Activated naive CD4-positive, alpha-beta T cell treated with anti-CD3 and anti-CD28 coated beads, Interleukin-2, amount 50 U/mL, for 72 hours (primary cell): ENCODE results near the gene BMP8A. TPM values are rescaled to one million over a fixed set of nuclear protein-coding genes. Genes with fewer than 3 reads are reported as not detected.

ENCODE experiments used
- ATAC-seq, 2 donors: fragments of 150-1000 bp; cut with Tn5 transposase; 2 replicates each; pipeline ENCODE4 v1.10.0; 2021; ENCODE audit warnings: mild to moderate bottlenecking in 2 of 2, moderate library complexity in 2 of 2
- DNase-seq, 2 donors: peaks; one replicate each; pipeline ENCODE4 v3.0.0; 2021 to 2022; ENCODE audit warnings: low spot score in 2 of 2
- H3K27ac Mint-ChIP-seq, 2 donors: one replicate each; pipeline ENCODE4 v1.8.0; 2022; ENCODE audit warnings: mild to moderate bottlenecking in 2 of 2, mixed read lengths in 2 of 2
- H3K36me3 Mint-ChIP-seq, 2 donors: one replicate each; pipeline ENCODE4 v1.8.0; 2022; ENCODE audit warnings: mixed read lengths in 2 of 2
- H3K9me3 Mint-ChIP-seq, 2 donors: one replicate each; pipeline ENCODE4 v1.8.0; 2022; ENCODE audit warnings: mixed read lengths in 2 of 2
- total RNA-seq, 2 donors: library from RNA; stranded (reverse); gene quantifications; one replicate each; pipeline ENCODE4 v1.2.3, GENCODE V29; 2022

BMP8A gene
- total RNA-seq, 2 donors from 2014 or later: 0.14 TPM; not detected in 1

DNA sequence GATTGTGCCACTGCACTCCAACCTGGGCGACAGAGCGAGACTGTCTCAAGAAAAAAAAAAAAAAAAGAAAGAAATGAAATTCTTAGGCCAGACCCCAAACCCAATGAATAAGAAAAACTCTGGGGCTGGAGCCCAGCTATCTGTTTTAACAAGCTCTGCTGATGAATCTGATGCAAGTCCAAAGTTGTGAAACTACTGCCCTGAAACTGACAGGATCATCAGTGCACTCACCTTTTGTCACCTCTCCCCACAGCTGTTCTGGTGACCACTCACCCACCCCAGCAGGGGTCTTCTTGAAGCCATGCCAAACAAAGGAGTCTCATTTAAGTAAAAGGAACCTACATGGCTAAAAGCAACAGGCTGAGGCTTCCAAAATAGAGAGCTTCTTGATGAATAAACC, 76.8 kb downstream of the BMP8A start:
- Mint-ChIP-seq H3K36me3 (peaks cover 35 to 52% of the 10 kb centered on the region in 2 donors), H3K27ac (peak overlapping the region in 1 of 2 donors; percentile 87), H3K9me3 (no peaks in the 10 kb centered on the region)
- DNase-seq: no peak
- no peak for ATAC-seq

DNA sequence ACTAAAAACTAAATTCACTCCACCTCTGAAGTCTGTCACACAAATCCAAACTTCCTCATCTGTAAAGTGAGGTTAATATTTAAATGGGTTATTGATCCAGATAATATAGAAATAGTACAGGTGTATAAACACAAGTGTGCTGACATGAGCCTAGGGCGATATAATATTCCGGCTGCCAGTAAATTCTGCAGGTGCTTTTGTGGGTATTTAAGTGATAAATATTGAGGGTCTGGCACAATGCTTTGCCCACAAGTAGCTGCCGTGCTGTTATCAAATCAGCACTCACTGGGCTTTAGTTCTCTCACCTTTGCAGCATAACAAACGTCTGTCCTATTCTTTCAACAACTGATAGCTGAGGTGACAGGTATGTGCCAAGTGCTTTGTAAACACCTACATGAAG, 77.6 kb downstream of the BMP8A start:
- H3K27ac Mint-ChIP-seq: no peak overlapping the region
- no peak for ATAC-seq

DNA sequence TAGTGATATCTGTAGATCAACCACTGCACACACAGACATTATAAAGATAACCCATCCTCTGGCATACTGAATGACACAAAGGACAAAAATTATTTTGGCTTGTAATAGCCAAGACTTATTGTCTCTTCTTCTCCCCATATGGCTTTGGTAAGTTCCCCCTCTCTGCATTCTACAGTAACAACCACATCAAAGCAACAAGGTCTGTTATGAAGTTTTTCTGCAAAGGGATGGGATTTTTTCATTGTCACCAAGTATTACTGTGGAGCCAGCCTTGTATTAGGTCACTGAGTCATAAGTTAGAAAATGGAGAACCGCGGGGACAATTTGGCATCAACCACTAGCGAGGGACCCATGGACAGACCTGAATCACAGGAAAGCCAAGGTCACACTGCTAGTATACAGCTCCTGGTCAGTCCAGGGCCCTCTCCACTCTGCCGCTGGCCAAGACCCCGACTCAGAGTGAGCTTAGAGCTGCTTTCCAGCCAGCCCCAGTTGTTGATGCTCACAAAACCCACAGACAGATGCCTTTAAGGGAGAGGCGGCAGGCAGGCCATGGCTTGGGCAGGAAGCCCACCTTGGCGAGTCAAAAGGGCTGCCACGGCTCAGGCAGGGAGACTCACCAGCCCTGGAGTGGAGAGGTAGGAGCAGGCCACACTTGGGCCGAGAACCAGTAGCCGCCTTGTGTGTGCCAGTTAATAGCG, 79.2 kb downstream of the BMP8A start:
- no peak for ATAC-seq
- Mint-ChIP-seq H3K9me3 (no peaks in the 10 kb centered on the region), H3K27ac (peak overlapping the region; percentile 75 to 79), H3K36me3 (peaks cover 48 to 63% of the 10 kb centered on the region in 2 donors)
- no peak for DNase-seq

More for the DNA sequence above, 77.6 kb downstream of the BMP8A start:
- DNase-seq: no peak
- H3K9me3 Mint-ChIP-seq: no peaks in the 10 kb centered on the region
- peaks cover 37 to 52% of the 10 kb centered on the region in 2 donors for H3K36me3 Mint-ChIP-seq

DNA sequence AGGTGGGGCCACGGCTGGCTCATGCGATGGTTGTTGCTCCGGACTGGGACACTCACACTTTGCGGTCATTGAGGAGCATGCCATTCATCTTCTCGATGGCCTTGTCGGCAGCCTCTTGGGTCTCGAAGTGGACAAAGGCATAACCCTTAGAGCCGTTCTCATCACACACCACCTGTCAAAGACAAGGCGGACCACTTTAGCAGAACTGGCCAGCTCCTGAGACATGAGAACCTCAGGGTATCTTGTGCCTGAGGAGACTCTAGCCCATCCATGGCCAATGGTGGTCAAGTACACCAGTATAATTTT, 79.7 kb downstream of the BMP8A start:
- DNase-seq (no peak), ATAC-seq (no peak)
- Mint-ChIP-seq H3K9me3 (no peaks in the 10 kb centered on the region), H3K27ac (peak overlapping the region in 1 of 2 donors; percentile 79), H3K36me3 (peaks cover 49 to 64% of the 10 kb centered on the region in 2 donors)

DNA sequence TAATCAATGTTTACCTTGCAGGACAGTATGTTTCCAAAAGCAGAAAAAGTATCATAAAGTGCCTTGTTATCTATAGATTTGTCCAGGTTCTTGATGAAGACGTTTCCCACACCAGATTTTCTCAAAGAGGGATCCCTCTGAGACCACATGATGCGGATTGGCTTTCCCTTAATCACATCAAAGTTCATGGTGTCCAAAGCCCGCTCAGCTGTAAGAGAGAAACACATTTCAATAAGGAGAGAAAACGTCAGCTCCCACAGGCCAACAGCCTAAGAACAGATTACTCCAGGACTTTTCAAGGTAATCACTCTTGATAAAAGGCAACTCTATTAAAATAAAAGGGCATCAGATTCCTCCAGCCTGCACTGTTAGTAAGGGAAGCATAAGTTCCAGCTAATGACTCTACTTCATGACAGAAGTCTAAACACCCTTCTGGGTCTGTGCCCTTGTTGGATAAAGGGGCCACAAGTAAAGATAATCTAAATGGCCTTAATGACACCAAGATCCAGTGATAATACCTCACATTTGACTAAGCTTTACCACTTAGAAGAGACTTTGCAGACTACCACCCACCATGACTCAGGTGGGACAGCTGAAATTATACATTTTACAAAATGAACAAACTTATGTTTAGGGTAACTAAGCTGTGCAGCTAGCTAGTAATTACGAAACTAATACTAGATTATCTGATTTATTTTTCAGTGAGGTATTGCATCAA, 81.1 kb downstream of the BMP8A start:
- no peak for ATAC-seq
- no peaks in the 10 kb centered on the region for H3K9me3 Mint-ChIP-seq
- peaks cover 44 to 54% of the 10 kb centered on the region in 2 donors for H3K36me3 Mint-ChIP-seq
- H3K27ac Mint-ChIP-seq: peak overlapping the region; percentile 48 to 96
- no peak for DNase-seq

DNA sequence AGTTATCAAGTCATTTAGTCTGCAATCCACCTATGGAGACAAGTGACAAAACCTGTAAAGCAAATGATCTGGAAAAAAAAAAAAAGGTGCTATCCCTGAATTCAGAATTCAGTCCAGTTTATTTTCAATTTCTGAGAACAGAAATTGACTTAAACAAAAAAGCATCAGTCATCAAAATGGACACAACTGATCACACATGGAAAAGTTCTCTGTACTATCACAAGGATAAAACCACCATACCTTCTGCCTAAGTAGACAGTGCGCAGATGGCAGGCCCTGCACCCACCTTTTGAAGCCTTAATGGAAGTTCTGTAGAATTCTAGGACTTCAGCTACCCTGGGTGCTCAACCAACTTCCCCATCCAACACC, 81.6 kb downstream of the BMP8A start:
- ATAC-seq: no peak
- no peak for DNase-seq
- Mint-ChIP-seq H3K9me3 (no peaks in the 10 kb centered on the region), H3K27ac (peak overlapping the region; percentile 74 to 96), H3K36me3 (peaks cover 44 to 51% of the 10 kb centered on the region in 2 donors)

DNA sequence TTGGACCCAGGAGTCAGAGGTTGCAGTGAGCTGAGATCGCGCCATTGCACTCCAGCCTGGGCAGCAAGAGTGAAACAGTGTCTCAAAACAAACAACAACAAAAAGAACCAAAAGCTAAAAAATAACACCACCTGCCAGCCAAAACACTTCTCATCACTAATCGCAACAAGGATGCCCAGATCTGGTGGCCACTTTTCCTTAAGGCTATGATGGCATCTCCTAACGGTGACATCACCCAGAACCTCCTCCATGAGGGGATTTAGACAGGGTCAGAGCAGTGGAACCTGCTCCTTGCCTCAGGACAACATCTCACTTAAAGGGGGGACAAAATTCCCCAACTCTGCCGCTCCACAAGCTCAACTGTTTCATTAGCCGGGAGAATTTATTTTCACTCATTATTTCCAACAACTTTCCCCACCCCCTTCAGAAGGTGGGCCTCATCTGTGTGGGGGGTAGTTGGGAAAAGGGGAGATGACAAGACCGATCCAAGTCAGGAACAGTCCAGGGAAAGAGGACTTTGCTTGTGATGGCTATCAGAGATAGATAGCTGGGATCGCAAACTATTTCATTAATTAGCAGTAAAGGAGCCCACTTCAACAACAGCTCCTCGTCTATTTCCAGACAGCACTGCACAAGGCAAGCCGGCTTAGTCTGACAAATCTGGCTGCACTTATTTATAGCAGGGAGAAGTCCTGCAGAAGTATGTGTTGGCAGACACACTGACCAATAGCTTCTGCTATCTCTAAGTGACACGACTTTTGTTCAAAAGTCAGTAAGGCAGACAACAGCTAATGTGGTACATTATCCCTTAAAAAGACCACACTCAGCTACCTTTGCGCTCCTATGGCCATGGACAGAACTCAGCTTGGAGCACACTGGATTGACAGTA, 82.5 kb downstream of the BMP8A start:
- H3K27ac Mint-ChIP-seq: peak overlapping the region; percentile 95 to 96
- DNase-seq: no peak
- peaks cover 36 to 42% of the 10 kb centered on the region in 2 donors for H3K36me3 Mint-ChIP-seq
- H3K9me3 Mint-ChIP-seq: no peaks in the 10 kb centered on the region
- no peak for ATAC-seq

DNA sequence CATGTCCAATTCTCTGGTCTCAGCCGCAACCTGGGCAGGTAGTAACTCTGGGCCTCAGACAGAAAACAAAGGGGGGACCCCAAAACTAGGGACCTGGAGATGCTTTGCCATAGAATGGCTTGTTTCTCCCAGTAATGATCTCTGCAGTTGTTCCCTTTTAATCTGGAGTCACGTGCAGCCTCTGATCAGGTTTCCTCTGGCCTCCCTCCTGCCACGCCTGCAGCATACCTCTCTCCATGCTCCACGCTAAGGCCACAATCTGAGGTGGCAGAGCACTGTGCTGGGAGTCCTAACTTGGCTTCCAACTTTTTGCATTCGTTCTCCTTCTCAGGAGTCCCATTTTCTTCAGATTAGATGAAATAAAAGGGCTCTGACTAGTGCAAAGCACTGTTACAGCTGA, 83.2 kb downstream of the BMP8A start:
- H3K27ac Mint-ChIP-seq: peak overlapping the region; percentile 95 to 96
- peaks cover 36 to 41% of the 10 kb centered on the region in 2 donors for H3K36me3 Mint-ChIP-seq
- ATAC-seq: peak in 1 of 2 donors; percentile 3
- H3K9me3 Mint-ChIP-seq: no peaks in the 10 kb centered on the region
- no peak for DNase-seq

Other genes starting within 250 kb of the BMP8A start
- gene PABPC4, start 85.2 kb downstream of the BMP8A start, total RNA-seq: 100 to 1,000 TPM; 168 to 287 TPM
- 1 to 10 TPM in 1 of 2 donors, not detected in 1; 1.1 TPM for gene HEYL, start 148.0 kb downstream of the BMP8A start, total RNA-seq
- gene NT5C1A, start 180.5 kb downstream of the BMP8A start, total RNA-seq: under 1 TPM in 1 of 2 donors, not detected in 1; 0.97 TPM
- 1 to 10 TPM in 1 of 2 donors, under 1 TPM in 1; 0.18 to 4.3 TPM for gene HPCAL4, start 199.8 kb downstream of the BMP8A start, total RNA-seq
- gene PPIE, start 247.2 kb downstream of the BMP8A start, total RNA-seq: 10 to 100 TPM; 70.6 to 79.5 TPM